ENCODE measurements around the gene CCDC149. TPM values are rescaled to one million over a fixed set of nuclear protein-coding genes. Genes with fewer than 3 reads are reported as not detected.

Gene CCDC149
- total RNA-seq, 1 experiment from 2014 or later = 8.3 TPM

DNA sequence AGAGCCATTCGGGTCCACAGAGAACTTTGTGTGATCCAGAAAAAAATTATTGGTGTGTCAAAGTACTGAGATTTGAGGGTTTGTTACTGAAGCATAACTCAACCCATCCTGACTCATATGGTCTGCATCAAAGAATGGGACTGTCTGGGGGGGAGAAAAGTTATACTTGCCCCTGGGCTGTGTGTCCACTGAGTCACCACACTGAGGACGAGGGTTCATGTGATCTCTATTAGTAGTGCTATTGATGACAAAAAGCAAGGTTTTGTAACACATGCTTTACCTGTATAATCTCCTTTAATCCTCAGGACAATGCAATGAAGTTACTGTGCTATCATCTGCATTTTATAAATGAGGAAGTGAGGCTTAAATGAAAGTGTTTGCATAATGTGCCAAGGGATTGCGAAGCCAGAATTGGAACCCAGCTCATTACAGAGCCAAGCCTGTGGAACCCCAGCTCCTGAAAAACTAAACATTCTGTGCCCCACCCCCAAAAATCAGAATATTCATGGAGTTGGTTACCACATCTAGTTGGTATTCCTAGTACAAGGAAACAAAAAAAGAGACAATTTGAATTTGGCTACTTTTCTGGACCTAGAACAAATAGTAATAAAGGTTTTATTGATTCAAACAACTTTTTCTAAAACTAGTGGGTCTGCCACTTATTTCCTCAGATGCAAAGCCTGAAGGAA is 31.2 kb downstream of the CCDC149 start:
- no peak for DNase-seq (ENCODE audit: low read depth)

GRCh38 chr4:24880186-24880585 is 32.7 kb downstream of the CCDC149 start:
- no peak for DNase-seq (ENCODE audit: low read depth)

DNA sequence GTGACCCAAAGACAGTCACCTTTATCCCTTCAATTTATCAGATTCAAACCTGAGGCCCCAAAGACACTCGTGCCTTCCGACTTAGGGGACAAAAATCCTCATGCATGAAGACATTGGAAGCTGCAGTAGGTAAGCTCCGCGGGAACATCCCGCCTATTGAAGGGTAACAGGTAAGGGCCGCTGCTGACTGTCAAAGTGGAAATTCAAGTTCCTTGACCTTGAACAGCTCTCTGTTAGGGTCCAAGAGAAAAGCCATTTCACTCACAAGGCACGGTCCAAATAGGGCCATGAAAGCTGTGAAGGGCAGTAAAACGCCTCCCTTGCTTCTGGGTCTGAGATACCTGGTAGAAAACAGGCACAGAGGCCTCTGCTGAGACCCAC is 34.2 kb downstream of the CCDC149 start:
- DNase-seq (ENCODE audit: low read depth) = no peak

GRCh38 chr4:24877868-24878635 is 34.8 kb downstream of the CCDC149 start:
- no peak for DNase-seq (ENCODE audit: low read depth)

DNA sequence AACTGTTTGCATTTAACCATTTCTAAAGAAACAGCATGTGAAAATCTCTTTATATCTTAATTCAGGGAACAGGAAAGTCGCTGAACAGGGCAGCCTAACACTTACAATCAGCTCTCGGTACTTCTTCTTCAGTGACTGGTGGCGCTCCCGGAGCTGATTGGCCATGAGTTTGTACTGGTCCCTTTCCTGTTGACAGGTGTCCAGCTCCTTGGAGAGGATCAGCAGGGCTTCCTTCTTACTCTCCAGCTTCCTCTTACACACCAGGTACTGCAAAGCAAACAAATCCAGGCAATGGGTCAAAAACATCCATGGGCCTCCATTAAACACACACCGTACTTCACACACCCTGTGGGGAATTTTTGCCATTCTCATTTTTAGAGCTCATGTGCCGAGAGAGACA is 36.4 kb downstream of the CCDC149 start:
- DNase-seq (ENCODE audit: low read depth) = no peak

- DNase-seq (ENCODE audit: low read depth) = no peak
These were observed 40.1 kb downstream of the CCDC149 start for GRCh38 chr4:24872720-24873119.

- no peak for DNase-seq (ENCODE audit: low read depth)
These were observed 41.6 kb downstream of the CCDC149 start for GRCh38 chr4:24871210-24871609.

DNA sequence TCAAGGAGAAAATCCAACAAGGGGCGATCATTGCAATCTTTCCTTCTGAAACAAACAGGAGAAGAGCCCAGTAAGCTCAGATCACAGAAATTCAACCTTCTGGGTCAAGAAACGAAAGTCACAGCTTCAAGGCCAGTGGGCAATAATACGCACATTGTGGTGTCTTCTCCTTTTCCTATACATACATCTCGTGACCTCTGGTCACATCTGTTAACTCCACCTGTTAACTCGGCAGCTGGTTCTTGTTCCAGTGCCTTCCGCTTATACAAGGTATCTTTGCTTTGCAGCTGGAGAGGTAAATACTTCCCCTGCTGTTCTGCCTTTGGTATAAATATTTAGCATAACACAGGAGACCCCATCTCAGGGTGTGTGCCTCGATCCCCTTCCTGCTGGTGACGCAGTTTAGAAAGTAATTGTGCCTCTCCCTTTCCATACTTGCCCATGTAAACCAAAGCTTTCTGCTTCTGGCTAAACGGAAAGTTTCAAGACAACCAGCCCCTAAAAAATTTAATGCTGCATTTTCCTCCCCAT is 45.0 kb downstream of the CCDC149 start:
- DNase-seq (ENCODE audit: low read depth) = no peak

GRCh38 chr4:24867251-24867650 is 45.6 kb downstream of the CCDC149 start:
- no peak for DNase-seq (ENCODE audit: low read depth)

GRCh38 chr4:24865401-24865800 is 47.4 kb downstream of the CCDC149 start:
- no peak for DNase-seq (ENCODE audit: low read depth)

DNA sequence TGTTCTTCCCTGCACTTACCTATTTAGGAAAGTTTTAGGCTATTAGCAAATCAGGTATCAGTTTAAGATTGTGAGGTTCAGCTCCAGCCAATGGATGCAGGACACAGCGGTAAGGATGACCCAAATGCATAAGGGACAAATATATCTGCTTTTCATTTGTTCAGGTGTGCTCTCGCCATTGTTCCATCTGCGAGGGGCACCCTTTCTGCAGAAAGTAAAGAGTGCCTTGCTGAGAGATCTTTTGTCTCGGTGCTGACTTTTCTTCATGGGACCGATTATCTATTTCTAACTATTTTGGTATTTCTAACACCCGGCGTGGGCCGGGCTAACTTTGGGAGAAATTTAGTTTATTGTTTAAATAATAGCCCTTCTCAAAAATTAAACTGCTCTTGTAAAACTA is 49.0 kb downstream of the CCDC149 start:
- DNase-seq (ENCODE audit: low read depth) = no peak

DNA sequence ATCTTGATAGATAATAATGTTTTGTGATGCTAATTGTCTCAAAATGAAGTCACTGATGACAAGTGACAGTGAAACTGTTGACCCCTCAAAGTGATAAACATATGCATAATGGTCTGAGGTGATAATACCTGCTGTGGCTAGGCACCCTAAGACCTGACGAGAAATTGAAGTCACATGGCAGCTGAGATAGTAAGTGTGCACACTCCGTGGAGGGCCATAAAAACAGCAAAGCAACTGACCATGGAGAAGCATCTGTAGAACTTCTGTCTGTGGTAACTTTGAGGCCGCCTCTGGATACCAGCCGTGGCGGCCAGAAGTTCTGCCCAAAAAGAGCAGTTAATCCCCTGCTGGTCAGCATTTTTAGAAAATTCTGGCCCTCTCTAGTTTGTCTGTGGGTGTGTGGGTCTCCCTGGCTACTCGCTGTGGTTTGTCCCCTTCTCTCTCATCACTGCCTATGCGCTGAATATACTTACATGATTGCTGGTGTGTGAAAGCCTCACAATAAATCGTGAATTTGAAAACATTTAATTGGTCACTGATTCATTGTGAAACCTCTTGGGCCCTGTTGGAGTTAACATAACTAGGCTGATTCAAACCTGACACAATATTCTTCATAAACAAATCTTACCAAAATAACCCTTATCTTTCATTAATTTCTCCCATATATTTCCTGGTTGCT is 50.6 kb downstream of the CCDC149 start:
- DNase-seq (ENCODE audit: low read depth) = no peak

DNA sequence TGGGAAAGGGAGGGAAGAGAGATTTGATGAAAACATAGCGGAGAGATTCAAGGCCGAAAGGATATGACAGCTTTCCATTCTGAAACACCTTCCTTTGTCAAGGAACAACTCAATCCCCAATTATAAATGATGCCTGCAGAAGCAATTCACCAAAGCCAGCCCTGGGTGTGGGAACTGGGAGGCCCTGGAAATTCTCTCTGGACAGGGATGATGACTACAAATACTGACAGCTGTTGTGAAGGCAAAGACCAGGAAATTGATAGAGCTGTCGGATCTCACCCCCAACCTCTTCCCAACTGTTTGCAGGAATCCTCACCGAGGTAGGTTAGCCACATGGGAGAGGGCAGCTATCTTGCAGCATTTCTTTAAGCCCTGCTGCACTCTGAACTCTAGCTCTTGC is 54.3 kb downstream of the CCDC149 start:
- DNase-seq (ENCODE audit: low read depth) = no peak

- DNase-seq (ENCODE audit: low read depth) = peak; percentile 79
These were observed 54.8 kb downstream of the CCDC149 start for GRCh38 chr4:24858026-24858425.

DNA sequence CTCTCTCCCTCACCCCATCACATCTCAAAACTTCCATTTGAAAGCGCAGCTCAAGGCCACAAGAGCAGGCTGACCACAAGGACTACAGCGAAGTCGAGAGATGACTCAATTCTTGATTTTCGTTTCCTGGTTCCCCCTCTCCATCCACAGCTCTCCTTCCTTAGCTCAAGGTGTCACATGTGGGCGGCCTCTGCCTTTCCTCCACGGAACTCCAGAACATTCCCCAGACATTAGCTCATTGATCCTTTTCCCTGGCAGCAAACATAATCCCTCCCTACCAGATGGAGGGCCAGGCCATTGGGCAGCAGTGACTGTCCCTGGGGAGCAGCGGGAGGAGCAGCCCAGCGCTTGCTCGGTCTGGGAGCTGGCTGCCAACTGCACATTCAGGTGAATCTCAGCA is 56.3 kb downstream of the CCDC149 start:
- peak; percentile 87 for DNase-seq (ENCODE audit: low read depth)

GRCh38 chr4:24855741-24856140 is 57.1 kb downstream of the CCDC149 start:
- DNase-seq (ENCODE audit: low read depth) = no peak

GRCh38 chr4:24853142-24853541 is 59.7 kb downstream of the CCDC149 start:
- peak; percentile 75 for DNase-seq (ENCODE audit: low read depth)

GRCh38 chr4:24850674-24851073 is 62.2 kb downstream of the CCDC149 start:
- DNase-seq (ENCODE audit: low read depth) = peak; percentile 92

DNA sequence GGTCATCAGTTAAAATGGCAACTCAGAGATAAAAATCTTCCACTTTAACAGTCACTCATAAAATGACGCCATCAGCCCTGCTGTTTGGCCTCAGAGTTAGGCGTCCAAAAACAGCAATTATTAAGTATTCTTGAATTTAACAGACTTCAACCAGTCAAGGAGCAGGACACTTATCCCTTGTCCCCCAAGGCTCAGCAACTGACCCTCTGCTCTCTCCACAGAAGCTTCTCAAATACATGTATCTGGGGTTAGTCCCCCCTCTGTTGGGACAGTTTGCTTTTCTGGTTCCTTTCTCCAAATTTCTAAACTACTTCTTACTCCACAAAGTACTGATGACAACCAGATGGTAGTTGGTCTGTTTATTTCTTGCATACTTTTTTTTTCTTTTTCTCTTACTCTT is 63.1 kb downstream of the CCDC149 start:
- no peak for DNase-seq (ENCODE audit: low read depth)

DNA sequence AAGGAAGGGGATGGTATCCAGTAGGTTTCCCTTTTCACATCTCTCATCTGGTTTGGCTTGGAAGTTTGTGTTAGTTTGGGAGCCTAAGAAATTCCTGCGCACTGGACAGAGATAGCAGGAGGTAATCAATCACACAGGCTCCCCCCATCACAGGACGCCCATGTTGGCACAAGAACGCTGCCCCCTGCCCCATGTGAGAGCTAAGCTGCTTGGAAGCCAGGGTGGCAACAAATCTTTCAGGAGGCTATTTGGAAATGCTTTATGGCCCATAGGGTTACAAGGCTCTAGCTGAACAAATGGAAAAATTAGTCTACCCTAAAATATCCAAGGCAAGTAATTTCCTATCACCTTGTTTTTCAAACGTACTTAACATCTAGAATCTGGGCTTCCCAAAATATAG is 63.5 kb downstream of the CCDC149 start:
- DNase-seq (ENCODE audit: low read depth) = no peak

- DNase-seq (ENCODE audit: low read depth) = no peak
These were observed 66.1 kb downstream of the CCDC149 start for GRCh38 chr4:24846716-24847115.

- DNase-seq (ENCODE audit: low read depth) = no peak
These were observed 66.9 kb downstream of the CCDC149 start for GRCh38 chr4:24845902-24846301.

DNA sequence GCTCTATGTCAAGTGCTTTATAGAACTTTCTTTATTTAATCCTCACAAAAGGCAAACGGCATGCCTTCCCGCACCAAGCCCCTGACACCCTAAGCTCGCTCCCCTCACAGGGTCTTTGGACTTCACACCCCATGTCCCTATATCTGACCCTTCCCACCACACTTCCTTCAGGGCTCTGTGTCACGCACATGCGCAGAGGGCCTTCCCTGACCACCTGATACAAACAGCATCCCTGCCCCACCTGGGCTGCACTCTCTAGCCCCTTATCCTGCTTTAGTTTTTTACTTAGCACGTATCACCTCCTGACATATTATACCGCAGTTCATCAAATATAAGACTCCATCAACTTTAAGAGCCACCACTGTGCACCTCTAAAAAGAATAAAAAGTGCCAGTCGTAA is 67.7 kb downstream of the CCDC149 start:
- no peak for DNase-seq (ENCODE audit: low read depth)

All from M059J (cell line).